ENCODE data around the gene SUMF1.

- TF ChIP-seq CTCF (IDR thresholded peaks at IDR 0.05) (no peak), POLR2A (IDR thresholded peaks at IDR 0.05) (no peak)
Measured at GRCh38 chr3:4341336-4341675, 125.8 kb downstream of the SUMF1 start.
